A549 (cell line): ENCODE results near the gene RTEL1.

Experiments used
- CEBPB ChIP-seq, 2 experiments: fragments of >200 bp in 1 of 2; sonication (Bioruptor Twin) in 1 of 2; formaldehyde crosslinking in 1 of 2; IDR thresholded peaks; 2 replicates each; pipeline ENCODE4 v1.6.1; 2012 to 2016
- FOSL2 ChIP-seq, 2 experiments: fragments of 450-650 bp in 1 of 2; fragments of >200 bp in 1 of 2; sonication (Bioruptor Twin) in 1 of 2; formaldehyde crosslinking; IDR thresholded peaks; 2 replicates each; pipeline versions ENCODE4 v1.5.0 to v1.6.1; 2016 to 2020; ENCODE audit warnings: mild to moderate bottlenecking in 1 of 2, moderate library complexity in 1 of 2
- HOXB5 ChIP-seq: fragments of 250-450 bp; sonication (Bioruptor Pico); IDR thresholded peaks from 2 replicates; pipeline ENCODE4 v1.5.0; 2020; ENCODE audit warnings: mild to moderate bottlenecking, moderate library complexity
- MAZ ChIP-seq: fragments of 150-350 bp; IDR thresholded peaks from 2 replicates; pipeline ENCODE4 v1.6.1; 2014; ENCODE audit warnings: antibody characterized with exemption, low read depth, low read length, borderline replicate concordance
- MYC ChIP-seq: IDR thresholded peaks from 2 replicates; pipeline ENCODE4 v1.6.1; 2012; ENCODE audit warnings: mild to moderate bottlenecking, inconsistent platforms, low read length, improper control_type of control experiment, borderline replicate concordance
- POLR2A ChIP-seq: IDR thresholded peaks from 2 replicates; pipeline ENCODE4 v1.6.1; 2012; ENCODE audit warnings: mild to moderate bottlenecking, low read length
- RCOR1 ChIP-seq: fragments of 150-350 bp; IDR thresholded peaks from 2 replicates; pipeline ENCODE4 v1.6.1; 2014; ENCODE audit warnings: antibody characterized with exemption, low read length, low read depth
- TF ChIP-seq, protein P1 (sequence below): fragments of >200 bp; sonication (Bioruptor Twin); formaldehyde crosslinking; IDR thresholded peaks from 3 replicates; pipeline ENCODE4 v1.5.1; 2016
- TF ChIP-seq, protein P2 (sequence below): fragments of 150-350 bp; IDR thresholded peaks from 2 replicates; pipeline ENCODE4 v1.6.1; 2014; ENCODE audit warnings: low read depth, mild to moderate bottlenecking, low read length
- TF ChIP-seq, protein P3 (sequence below): IDR thresholded peaks from 2 replicates; pipeline ENCODE4 v1.6.1; 2012; ENCODE audit warnings: low read depth, borderline replicate concordance

DNA sequence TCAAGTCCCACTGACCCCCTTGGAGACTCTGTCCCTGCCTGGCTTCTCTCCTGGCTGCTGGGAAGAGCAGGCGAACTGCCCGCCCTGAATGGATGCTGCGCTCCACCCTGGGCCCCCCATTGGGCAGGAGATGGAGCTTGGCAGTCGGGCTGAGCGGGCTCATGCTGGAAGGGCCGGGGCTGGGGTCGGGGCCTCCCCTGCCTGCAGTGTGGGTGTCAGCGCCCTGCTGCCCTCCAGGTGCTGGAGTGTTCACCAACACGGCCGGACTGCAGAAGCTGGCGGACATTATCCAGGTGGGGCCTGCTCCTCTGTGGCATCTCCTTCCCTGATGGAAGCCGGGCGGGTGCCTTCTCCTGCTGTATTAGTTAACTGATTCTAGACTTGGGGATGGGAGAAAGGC, 22.3 kb downstream of the RTEL1 start:
- TF ChIP-seq, protein P1, sequence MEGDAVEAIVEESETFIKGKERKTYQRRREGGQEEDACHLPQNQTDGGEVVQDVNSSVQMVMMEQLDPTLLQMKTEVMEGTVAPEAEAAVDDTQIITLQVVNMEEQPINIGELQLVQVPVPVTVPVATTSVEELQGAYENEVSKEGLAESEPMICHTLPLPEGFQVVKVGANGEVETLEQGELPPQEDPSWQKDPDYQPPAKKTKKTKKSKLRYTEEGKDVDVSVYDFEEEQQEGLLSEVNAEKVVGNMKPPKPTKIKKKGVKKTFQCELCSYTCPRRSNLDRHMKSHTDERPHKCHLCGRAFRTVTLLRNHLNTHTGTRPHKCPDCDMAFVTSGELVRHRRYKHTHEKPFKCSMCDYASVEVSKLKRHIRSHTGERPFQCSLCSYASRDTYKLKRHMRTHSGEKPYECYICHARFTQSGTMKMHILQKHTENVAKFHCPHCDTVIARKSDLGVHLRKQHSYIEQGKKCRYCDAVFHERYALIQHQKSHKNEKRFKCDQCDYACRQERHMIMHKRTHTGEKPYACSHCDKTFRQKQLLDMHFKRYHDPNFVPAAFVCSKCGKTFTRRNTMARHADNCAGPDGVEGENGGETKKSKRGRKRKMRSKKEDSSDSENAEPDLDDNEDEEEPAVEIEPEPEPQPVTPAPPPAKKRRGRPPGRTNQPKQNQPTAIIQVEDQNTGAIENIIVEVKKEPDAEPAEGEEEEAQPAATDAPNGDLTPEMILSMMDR: no peak
- TF ChIP-seq MAZ (no peak), POLR2A (no peak), HOXB5 (CRISPR knock-in tag) (no peak), RCOR1 (no peak), MYC (no peak), FOSL2 (IDR thresholded peaks at IDR 0.05) (no peak), FOSL2 (CRISPR knock-in tag; IDR thresholded peaks at IDR 0.05) (no peak), CEBPB (IDR thresholded peaks at IDR 0.05) (no peak)
- TF ChIP-seq, protein P2, sequence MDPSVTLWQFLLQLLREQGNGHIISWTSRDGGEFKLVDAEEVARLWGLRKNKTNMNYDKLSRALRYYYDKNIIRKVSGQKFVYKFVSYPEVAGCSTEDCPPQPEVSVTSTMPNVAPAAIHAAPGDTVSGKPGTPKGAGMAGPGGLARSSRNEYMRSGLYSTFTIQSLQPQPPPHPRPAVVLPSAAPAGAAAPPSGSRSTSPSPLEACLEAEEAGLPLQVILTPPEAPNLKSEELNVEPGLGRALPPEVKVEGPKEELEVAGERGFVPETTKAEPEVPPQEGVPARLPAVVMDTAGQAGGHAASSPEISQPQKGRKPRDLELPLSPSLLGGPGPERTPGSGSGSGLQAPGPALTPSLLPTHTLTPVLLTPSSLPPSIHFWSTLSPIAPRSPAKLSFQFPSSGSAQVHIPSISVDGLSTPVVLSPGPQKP: no peak
- TF ChIP-seq, protein P3, sequence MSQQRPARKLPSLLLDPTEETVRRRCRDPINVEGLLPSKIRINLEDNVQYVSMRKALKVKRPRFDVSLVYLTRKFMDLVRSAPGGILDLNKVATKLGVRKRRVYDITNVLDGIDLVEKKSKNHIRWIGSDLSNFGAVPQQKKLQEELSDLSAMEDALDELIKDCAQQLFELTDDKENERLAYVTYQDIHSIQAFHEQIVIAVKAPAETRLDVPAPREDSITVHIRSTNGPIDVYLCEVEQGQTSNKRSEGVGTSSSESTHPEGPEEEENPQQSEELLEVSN: no peak
